HEK293 (cell line): Measurements from ENCODE around the gene SNX21.

Source experiments
- FEZF1 ChIP-seq: fragments of 450-650 bp; formaldehyde crosslinking; IDR thresholded peaks from 2 replicates; pipeline ENCODE4 v1.5.1; 2016; ENCODE audit warnings: missing biosample characterization, missing genetic modification characterization
- GFI1B ChIP-seq: fragments of 450-650 bp; formaldehyde crosslinking; IDR thresholded peaks from 2 replicates; pipeline ENCODE4 v1.5.1; 2016; ENCODE audit warnings: missing biosample characterization, missing genetic modification characterization
- KLF9 ChIP-seq: fragments of 450-650 bp; formaldehyde crosslinking; IDR thresholded peaks from 2 replicates; pipeline ENCODE4 v1.5.1; 2016; ENCODE audit warnings: missing biosample characterization, missing genetic modification characterization, low read depth
- SALL2 ChIP-seq: fragments of 450-650 bp; formaldehyde crosslinking; IDR thresholded peaks from 2 replicates; pipeline ENCODE4 v1.5.0; 2017; ENCODE audit warnings: missing biosample characterization, mild to moderate bottlenecking, missing genetic modification characterization, borderline replicate concordance
- SCRT2 ChIP-seq: fragments of 450-650 bp; formaldehyde crosslinking; IDR thresholded peaks from 2 replicates; pipeline ENCODE4 v1.5.1; 2016; ENCODE audit warnings: missing biosample characterization, missing genetic modification characterization
- YY2 ChIP-seq: fragments of 450-650 bp; formaldehyde crosslinking; IDR thresholded peaks from 2 replicates; pipeline ENCODE4 v1.5.1; 2016; ENCODE audit warnings: missing biosample characterization, missing genetic modification characterization
- ZBTB21 ChIP-seq: fragments of 450-650 bp; formaldehyde crosslinking; IDR thresholded peaks from 2 replicates; pipeline ENCODE4 v1.5.1; 2017; ENCODE audit warnings: missing biosample characterization, missing genetic modification characterization
- ZBTB7A ChIP-seq: fragments of 450-650 bp; formaldehyde crosslinking; IDR thresholded peaks from 2 replicates; pipeline ENCODE4 v1.5.1; 2016; ENCODE audit warnings: low read depth, missing biosample characterization, missing genetic modification characterization
- ZBTB8A ChIP-seq: fragments of 450-650 bp; formaldehyde crosslinking; IDR thresholded peaks from 2 replicates; pipeline ENCODE4 v1.5.1; 2016; ENCODE audit warnings: missing biosample characterization, missing genetic modification characterization
- ZEB2 ChIP-seq: fragments of 450-650 bp; formaldehyde crosslinking; IDR thresholded peaks from 2 replicates; pipeline ENCODE4 v1.5.1; 2016; ENCODE audit warnings: missing biosample characterization, missing genetic modification characterization
- ZFHX2 ChIP-seq: fragments of 450-650 bp; formaldehyde crosslinking; conservative IDR thresholded peaks from 2 replicates; pipeline ENCODE4 v1.5.1; 2016; ENCODE audit warnings: missing biosample characterization, missing genetic modification characterization
- ZNF132 ChIP-seq: fragments of 450-650 bp; formaldehyde crosslinking; IDR thresholded peaks from 2 replicates; pipeline ENCODE4 v1.5.1; 2017; ENCODE audit warnings: missing biosample characterization, missing genetic modification characterization, borderline replicate concordance
- ZNF366 ChIP-seq: fragments of 450-650 bp; formaldehyde crosslinking; conservative IDR thresholded peaks from 2 replicates; pipeline ENCODE4 v1.5.1; 2016; ENCODE audit warnings: missing biosample characterization, missing genetic modification characterization
- ZNF416 ChIP-seq: fragments of 450-650 bp; formaldehyde crosslinking; IDR thresholded peaks from 2 replicates; pipeline ENCODE4 v1.5.1; 2016; ENCODE audit warnings: missing biosample characterization, missing genetic modification characterization
- ZNF423 ChIP-seq: fragments of 450-650 bp; formaldehyde crosslinking; IDR thresholded peaks from 2 replicates; pipeline ENCODE4 v1.5.1; 2016; ENCODE audit warnings: missing biosample characterization, missing genetic modification characterization
- ZNF501 ChIP-seq: fragments of 450-650 bp; formaldehyde crosslinking; IDR thresholded peaks from 2 replicates; pipeline ENCODE4 v1.5.1; 2016; ENCODE audit warnings: missing biosample characterization, missing genetic modification characterization
- ZNF510 ChIP-seq: fragments of 450-650 bp; formaldehyde crosslinking; IDR thresholded peaks from 2 replicates; pipeline ENCODE4 v1.5.1; 2018; ENCODE audit warnings: mild to moderate bottlenecking, missing genetic modification characterization, missing biosample characterization; ENCODE audit not compliant: insufficient replicate concordance
- ZNF555 ChIP-seq: fragments of 450-650 bp; formaldehyde crosslinking; conservative IDR thresholded peaks from 2 replicates; pipeline ENCODE4 v1.5.1; 2017; ENCODE audit warnings: missing biosample characterization, mild to moderate bottlenecking, missing genetic modification characterization, inconsistent platforms
- ZNF670 ChIP-seq: fragments of 450-650 bp; formaldehyde crosslinking; IDR thresholded peaks from 2 replicates; pipeline ENCODE4 v1.5.1; 2016; ENCODE audit warnings: missing biosample characterization, missing genetic modification characterization, low read depth
- ZNF701 ChIP-seq: fragments of 450-650 bp; formaldehyde crosslinking; IDR thresholded peaks from 2 replicates; pipeline ENCODE4 v1.5.1; 2016; ENCODE audit warnings: missing biosample characterization, missing genetic modification characterization
- ZNF777 ChIP-seq: fragments of 450-650 bp; formaldehyde crosslinking; IDR thresholded peaks from 2 replicates; pipeline ENCODE4 v1.5.1; 2017; ENCODE audit warnings: missing biosample characterization, missing genetic modification characterization, borderline replicate concordance
- ZNF791 ChIP-seq: fragments of 450-650 bp; formaldehyde crosslinking; IDR thresholded peaks from 2 replicates; pipeline ENCODE4 v1.5.1; 2016; ENCODE audit warnings: missing biosample characterization, missing genetic modification characterization
- TF ChIP-seq, protein P1 (sequence below): fragments of 450-650 bp; IDR thresholded peaks from 2 replicates; pipeline ENCODE4 v1.5.1; 2018; ENCODE audit warnings: missing biosample characterization, mild to moderate bottlenecking, missing genetic modification characterization
- TF ChIP-seq, protein P2 (sequence below): fragments of 450-650 bp; formaldehyde crosslinking; IDR thresholded peaks from 2 replicates; pipeline ENCODE4 v1.5.1; 2016; ENCODE audit warnings: missing biosample characterization, missing genetic modification characterization
- TF ChIP-seq, protein P3 (sequence below): sonication (generic); formaldehyde crosslinking; IDR thresholded peaks from 2 replicates; pipeline ENCODE4 v1.8.1; 2022; ENCODE audit warnings: mild to moderate bottlenecking, moderate library complexity, missing genetic modification reagents
- TF ChIP-seq, protein P4 (sequence below): fragments of 450-650 bp; formaldehyde crosslinking; IDR thresholded peaks from 2 replicates; pipeline ENCODE4 v1.5.1; 2017; ENCODE audit warnings: missing biosample characterization, missing genetic modification characterization
- TF ChIP-seq, protein P5 (sequence below): IDR thresholded peaks from 2 replicates; pipeline ENCODE4 v1.6.1; 2011; ENCODE audit warnings: mild to moderate bottlenecking, low read depth, low read length, borderline replicate concordance
- TF ChIP-seq, protein P6 (sequence below): fragments of 450-650 bp; formaldehyde crosslinking; IDR thresholded peaks from 2 replicates; pipeline ENCODE4 v1.5.1; 2016; ENCODE audit warnings: missing biosample characterization, missing genetic modification characterization

SNX21 gene

DNA sequence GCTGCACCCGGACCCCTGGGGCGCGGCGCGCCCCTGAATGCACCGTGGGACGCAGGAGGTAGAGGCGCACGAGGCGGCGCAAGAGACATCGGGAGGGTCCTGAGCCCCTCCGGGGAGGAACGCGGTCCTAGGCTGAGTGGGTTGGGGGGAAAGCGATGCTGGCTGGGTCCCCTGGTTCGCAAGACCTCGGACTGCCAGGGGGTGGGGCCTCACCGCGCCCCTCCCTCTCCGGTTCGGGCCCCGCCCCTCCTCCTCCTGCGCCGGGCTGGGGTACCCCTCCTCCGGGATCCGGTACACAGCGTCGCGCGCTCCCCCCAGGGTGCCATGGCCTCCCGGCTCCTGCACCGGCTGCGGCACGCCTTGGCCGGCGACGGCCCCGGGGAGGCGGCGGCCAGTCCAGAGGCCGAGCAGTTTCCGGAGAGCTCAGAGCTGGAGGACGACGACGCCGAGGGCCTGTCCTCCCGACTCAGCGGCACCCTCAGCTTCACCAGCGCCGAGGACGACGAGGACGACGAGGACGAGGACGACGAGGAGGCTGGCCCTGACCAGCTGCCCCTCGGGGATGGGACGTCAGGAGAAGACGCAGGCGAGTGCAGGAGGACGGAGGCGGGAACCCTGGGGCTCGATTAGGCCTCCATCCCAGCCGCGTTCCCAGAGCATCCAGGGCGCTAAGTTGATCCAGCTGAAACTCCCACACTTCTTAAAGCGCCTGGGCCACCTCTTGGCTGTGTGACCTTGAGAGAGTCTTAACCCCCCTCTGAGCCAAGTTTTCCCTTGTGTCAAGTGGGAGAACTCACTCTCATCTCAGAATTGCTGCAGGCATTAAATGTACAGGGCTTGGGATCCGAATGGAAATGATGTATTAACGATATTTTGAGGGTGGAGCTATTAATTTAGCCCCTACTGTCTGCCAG, 541 bp downstream of the SNX21 start (continued):
- TF ChIP-seq, protein P1, sequence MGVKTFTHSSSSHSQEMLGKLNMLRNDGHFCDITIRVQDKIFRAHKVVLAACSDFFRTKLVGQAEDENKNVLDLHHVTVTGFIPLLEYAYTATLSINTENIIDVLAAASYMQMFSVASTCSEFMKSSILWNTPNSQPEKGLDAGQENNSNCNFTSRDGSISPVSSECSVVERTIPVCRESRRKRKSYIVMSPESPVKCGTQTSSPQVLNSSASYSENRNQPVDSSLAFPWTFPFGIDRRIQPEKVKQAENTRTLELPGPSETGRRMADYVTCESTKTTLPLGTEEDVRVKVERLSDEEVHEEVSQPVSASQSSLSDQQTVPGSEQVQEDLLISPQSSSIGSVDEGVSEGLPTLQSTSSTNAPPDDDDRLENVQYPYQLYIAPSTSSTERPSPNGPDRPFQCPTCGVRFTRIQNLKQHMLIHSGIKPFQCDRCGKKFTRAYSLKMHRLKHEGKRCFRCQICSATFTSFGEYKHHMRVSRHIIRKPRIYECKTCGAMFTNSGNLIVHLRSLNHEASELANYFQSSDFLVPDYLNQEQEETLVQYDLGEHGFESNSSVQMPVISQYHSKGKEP (tag by site-specific recombination): no peak
- TF ChIP-seq ZFHX2 (tag by site-specific recombination) (no peak), ZNF510 (tag by site-specific recombination) (no peak), ZNF777 (tag by site-specific recombination) (no peak; the same call in 1 of the 2 replicates), KLF9 (tag by site-specific recombination) (peak; percentile 84), GFI1B (tag by site-specific recombination) (no peak), ZNF423 (no peak; the same call in 1 of the 2 replicates), ZBTB21 (no peak), ZNF701 (no peak), ZNF791 (no peak), FEZF1 (tag by site-specific recombination) (no peak), ZNF555 (tag by site-specific recombination) (no peak), ZEB2 (tag by site-specific recombination) (peak; percentile 44; the same call in 1 of the 2 replicates), ZBTB8A (tag by site-specific recombination) (peak; percentile 61), ZNF416 (no peak), ZBTB7A (tag by site-specific recombination) (no peak), ZNF501 (peak; percentile 57; the same call in 1 of the 2 replicates), ZNF366 (no peak), ZNF132 (tag by site-specific recombination) (no peak), ZNF670 (no peak), YY2 (no peak), SCRT2 (tag by site-specific recombination) (no peak), SALL2 (tag by site-specific recombination) (no peak)
- TF ChIP-seq, protein P2, sequence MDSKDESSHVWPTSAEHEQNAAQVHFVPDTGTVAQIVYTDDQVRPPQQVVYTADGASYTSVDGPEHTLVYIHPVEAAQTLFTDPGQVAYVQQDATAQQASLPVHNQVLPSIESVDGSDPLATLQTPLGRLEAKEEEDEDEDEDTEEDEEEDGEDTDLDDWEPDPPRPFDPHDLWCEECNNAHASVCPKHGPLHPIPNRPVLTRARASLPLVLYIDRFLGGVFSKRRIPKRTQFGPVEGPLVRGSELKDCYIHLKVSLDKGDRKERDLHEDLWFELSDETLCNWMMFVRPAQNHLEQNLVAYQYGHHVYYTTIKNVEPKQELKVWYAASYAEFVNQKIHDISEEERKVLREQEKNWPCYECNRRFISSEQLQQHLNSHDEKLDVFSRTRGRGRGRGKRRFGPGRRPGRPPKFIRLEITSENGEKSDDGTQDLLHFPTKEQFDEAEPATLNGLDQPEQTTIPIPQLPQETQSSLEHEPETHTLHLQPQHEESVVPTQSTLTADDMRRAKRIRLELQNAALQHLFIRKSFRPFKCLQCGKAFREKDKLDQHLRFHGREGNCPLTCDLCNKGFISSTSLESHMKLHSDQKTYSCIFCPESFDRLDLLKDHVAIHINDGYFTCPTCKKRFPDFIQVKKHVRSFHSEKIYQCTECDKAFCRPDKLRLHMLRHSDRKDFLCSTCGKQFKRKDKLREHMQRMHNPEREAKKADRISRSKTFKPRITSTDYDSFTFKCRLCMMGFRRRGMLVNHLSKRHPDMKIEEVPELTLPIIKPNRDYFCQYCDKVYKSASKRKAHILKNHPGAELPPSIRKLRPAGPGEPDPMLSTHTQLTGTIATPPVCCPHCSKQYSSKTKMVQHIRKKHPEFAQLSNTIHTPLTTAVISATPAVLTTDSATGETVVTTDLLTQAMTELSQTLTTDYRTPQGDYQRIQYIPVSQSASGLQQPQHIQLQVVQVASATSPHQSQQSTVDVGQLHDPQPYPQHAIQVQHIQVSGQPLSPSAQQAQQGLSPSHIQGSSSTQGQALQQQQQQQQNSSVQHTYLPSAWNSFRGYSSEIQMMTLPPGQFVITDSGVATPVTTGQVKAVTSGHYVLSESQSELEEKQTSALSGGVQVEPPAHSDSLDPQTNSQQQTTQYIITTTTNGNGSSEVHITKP (tag by site-specific recombination): peak; percentile 29
- TF ChIP-seq, protein P3, sequence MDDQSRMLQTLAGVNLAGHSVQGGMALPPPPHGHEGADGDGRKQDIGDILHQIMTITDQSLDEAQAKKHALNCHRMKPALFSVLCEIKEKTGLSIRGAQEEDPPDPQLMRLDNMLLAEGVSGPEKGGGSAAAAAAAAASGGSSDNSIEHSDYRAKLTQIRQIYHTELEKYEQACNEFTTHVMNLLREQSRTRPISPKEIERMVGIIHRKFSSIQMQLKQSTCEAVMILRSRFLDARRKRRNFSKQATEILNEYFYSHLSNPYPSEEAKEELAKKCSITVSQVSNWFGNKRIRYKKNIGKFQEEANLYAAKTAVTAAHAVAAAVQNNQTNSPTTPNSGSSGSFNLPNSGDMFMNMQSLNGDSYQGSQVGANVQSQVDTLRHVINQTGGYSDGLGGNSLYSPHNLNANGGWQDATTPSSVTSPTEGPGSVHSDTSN (CRISPR knock-in tag): no peak
- TF ChIP-seq, protein P4, sequence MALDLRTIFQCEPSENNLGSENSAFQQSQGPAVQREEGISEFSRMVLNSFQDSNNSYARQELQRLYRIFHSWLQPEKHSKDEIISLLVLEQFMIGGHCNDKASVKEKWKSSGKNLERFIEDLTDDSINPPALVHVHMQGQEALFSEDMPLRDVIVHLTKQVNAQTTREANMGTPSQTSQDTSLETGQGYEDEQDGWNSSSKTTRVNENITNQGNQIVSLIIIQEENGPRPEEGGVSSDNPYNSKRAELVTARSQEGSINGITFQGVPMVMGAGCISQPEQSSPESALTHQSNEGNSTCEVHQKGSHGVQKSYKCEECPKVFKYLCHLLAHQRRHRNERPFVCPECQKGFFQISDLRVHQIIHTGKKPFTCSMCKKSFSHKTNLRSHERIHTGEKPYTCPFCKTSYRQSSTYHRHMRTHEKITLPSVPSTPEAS: no peak
- TF ChIP-seq, protein P5, sequence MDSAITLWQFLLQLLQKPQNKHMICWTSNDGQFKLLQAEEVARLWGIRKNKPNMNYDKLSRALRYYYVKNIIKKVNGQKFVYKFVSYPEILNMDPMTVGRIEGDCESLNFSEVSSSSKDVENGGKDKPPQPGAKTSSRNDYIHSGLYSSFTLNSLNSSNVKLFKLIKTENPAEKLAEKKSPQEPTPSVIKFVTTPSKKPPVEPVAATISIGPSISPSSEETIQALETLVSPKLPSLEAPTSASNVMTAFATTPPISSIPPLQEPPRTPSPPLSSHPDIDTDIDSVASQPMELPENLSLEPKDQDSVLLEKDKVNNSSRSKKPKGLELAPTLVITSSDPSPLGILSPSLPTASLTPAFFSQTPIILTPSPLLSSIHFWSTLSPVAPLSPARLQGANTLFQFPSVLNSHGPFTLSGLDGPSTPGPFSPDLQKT: no peak
- TF ChIP-seq, protein P6, sequence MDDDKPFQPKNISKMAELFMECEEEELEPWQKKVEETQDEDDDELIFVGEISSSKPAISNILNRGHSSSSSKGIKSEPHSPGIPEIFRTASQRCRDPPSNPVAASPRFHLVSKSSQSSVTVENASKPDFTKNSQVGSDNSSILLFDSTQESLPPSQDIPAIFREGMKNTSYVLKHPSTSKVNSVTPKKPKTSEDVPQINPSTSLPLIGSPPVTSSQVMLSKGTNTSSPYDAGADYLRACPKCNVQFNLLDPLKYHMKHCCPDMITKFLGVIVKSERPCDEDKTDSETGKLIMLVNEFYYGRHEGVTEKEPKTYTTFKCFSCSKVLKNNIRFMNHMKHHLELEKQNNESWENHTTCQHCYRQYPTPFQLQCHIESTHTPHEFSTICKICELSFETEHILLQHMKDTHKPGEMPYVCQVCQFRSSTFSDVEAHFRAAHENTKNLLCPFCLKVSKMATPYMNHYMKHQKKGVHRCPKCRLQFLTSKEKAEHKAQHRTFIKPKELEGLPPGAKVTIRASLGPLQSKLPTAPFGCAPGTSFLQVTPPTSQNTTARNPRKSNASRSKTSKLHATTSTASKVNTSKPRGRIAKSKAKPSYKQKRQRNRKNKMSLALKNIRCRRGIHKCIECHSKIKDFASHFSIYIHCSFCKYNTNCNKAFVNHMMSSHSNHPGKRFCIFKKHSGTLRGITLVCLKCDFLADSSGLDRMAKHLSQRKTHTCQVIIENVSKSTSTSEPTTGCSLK (tag by site-specific recombination): no peak
